GM12801 (cell line): ENCODE data around the gene ACOXL.

ENCODE experiments used
- TF ChIP-seq, protein P1 (sequence below): IDR thresholded peaks from one replicate; pipeline ENCODE4 v1.5.1; 2011; ENCODE audit warnings: control low read depth; ENCODE audit not compliant: insufficient read length; ENCODE audit errors: extremely low read depth

The ACOXL gene

DNA sequence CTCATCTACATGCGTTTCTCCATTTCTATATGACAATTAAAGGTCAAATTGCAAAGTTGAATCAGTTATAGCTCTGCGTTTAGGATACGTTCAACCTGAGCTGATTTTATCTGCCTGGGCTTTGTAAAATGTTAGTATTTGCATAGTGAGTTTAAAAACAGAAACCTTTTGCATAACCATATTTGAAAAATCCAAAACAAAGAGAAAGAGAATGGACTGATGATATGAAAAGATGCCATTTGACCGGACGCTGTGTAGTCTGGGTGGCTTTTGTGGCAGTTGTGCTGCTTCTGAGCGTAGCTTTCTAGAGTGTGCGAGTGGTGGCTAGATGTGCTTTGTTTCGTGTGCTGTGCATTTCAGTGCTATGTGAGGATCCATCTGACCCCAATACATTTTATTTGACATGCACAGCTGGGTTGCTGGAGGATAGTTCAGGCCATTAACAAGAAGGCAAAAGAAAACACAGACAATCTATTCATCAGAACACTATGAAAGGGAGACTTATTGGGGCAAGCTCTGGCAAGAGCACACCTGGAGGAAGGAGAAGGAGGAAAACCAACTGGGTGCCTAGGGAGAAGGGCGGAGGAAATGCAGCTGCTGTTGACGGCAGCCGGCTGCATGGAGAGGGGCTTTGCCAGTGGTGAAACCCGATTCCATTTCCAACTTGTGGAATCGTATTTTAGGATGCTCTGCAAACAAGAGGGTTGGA lies 126.8 kb downstream of the ACOXL start:
- TF ChIP-seq, protein P1, sequence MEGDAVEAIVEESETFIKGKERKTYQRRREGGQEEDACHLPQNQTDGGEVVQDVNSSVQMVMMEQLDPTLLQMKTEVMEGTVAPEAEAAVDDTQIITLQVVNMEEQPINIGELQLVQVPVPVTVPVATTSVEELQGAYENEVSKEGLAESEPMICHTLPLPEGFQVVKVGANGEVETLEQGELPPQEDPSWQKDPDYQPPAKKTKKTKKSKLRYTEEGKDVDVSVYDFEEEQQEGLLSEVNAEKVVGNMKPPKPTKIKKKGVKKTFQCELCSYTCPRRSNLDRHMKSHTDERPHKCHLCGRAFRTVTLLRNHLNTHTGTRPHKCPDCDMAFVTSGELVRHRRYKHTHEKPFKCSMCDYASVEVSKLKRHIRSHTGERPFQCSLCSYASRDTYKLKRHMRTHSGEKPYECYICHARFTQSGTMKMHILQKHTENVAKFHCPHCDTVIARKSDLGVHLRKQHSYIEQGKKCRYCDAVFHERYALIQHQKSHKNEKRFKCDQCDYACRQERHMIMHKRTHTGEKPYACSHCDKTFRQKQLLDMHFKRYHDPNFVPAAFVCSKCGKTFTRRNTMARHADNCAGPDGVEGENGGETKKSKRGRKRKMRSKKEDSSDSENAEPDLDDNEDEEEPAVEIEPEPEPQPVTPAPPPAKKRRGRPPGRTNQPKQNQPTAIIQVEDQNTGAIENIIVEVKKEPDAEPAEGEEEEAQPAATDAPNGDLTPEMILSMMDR, result no peak

DNA sequence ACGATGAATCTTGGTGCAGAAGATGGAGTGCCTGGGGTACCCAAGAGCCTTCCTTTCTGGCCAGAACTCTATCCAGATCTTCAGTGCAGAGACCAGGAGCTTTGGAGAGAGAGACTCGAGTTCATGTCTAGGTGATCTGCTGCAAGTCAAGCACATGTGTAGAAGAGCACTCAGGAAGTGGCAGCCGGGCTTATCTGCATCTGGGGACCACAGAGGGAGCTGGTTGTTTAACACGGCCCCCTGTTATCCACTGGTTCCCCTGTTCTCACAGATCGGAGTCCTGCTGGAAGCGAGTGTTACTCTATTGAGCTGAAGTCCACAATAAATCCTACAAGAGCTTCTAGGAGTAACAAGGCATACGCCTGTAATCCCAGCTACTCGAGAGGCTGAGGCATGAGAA lies 128.3 kb downstream of the ACOXL start:
- TF ChIP-seq, protein P1, result no peak

DNA sequence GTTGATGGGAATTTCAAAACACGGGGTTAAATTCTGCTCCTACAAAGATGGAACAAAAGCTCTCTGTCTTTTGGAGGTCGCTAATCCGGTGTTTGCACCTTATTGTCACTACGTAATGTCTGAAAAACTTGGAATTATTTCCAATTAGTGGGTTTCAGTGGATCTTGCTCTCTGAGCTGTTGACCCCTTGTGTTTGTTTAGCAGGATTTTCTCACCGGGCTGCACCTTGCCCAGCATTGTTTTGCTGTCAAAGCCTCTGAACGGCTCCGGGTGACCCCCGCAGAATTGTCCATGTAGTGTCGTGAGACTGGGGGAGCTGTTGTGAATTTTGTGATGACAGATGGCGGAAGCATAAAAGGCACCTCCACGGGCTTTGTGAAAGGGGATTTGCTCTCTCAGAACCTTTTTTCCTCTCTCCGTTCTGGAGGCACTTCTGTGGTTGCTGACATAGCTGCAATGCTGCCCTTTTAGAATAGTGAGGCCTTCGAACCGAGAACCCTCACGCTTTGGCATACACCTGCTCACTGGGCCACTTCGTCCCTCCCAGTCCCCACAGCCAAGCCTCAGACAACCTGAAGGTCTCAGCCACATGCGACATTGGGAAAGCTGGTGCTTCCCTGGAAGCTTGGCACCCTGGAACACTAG lies 129.4 kb downstream of the ACOXL start:
- TF ChIP-seq, protein P1, result no peak

DNA sequence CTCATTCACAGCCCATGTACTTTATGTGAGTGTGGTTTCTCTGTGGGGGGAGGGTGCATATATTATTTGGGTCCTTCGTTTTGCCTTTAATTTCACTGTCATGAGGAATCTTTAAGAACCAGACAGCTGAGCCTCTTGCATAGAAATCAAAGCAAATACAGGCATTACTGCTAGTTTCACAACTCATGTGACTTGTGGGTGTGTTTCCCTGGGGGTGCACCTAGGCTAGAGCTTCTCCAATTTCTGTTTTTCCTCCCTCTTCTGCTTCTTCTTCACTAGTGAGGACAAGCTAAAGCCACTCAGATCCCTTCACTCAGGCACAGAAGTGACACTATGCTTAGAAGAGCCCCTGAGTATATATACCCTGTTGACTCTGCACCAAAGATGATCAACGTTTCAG lies 131.4 kb downstream of the ACOXL start:
- TF ChIP-seq, protein P1, result no peak

DNA sequence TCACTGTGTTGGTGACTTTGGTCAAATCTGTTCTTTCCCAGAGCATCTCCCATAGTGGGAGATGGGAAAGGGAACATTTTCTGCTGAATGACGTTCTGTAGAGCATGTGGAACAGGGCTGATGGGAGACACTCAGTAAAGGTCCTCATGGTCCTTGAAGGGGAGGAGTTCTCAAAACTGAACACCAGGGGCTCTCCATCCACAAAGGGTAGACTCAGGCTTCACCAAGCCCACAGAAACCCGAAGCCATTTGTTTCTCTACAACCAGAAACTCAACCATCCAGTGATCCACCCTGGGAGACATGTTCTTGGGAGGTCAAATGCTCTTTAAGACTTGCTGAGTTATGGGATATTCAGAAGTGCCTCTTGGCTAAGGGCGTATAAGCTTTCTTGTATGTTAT lies 131.8 kb downstream of the ACOXL start:
- TF ChIP-seq, protein P1, result no peak

DNA sequence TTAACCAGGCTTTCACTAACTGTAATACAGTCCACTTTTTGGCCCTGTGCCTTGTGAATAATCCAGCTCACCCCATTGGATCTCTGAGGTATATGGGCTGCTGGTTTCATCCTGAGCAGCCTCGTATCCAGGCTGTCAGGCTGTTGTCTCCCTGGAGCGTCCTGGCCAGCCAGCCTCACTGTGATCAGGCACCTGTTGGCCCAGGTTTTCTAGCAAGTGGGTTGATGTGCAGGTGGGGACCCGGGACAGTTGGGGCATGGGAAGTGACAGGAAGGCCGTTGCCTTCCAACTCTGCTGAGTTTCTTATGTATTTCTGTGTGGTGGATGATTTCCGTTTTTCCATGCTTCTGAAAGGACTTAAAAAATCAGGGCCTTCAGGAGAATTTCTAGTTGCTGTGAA lies 132.4 kb downstream of the ACOXL start:
- TF ChIP-seq, protein P1, result no peak

DNA sequence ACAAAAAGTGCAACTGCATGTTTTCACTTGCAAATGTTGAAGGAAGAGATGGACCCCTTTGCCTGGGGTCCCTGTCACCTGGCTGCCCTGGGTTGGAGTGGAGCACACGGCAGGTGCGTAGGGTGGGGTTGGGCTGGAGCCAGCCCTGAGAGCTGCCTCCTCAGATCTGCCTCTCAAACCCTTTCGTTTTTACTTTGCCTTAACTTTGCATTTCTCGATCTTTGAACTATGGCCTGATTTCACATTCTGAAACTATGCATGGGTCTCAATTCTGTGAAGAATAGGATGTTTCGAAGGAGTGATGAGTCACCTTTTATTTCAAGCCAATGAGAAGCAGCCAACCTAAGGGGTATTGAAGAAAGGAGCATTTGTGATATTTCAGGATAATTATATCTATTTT lies 132.8 kb downstream of the ACOXL start:
- TF ChIP-seq, protein P1, result no peak
